ENCODE data around the gene ADGRG1. TPM values are rescaled to one million over a fixed set of nuclear protein-coding genes. Genes with fewer than 3 reads are reported as not detected.

ADGRG1 gene
- total RNA-seq, 1 donor from 2014 or later, result 67.1 TPM

DNA sequence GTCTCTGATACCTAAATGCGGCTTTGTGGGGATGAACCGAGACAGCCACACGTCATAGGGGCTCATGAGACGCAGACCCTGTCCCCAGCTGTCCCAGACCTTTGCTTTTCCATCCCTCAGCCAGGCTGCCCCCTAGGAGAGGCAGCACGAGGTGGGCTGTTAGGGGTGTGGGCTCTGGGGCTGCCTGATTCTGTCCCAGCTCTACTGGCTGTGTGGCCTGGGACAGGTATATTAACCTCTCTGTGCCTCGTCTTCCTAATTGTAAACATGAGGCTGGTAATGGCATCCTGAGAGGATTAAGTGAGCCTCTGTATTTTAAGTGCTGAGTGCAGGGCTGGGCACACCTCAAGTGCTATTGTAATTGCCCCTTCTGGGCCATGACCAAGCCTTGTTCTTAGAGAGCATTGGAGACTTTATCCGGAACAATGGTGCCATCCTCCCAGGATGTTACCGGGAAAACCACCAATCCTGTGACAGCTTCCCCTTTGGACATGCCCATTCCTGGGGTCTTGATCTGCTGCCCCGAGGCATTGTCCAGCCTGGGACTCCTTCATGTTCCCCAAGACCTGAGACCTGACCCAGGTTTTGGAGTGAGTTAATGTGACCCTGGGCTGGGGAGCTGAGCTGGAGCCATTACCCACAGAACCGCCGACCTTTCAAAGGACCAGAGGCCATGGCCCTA is 5.1 kb downstream of the ADGRG1 start:
- Mint-ChIP-seq H3K4me1 (peaks cover 31% of the 10 kb centered on the region), H3K27me3 (ENCODE audit: low read depth) (no peaks in the 10 kb centered on the region), H3K36me3 (no peaks in the 10 kb centered on the region), H3K4me3 (no peak overlapping the region), H3K27ac (no peak overlapping the region), H3K9me3 (no peaks in the 10 kb centered on the region)
- TF ChIP-seq, protein P1, sequence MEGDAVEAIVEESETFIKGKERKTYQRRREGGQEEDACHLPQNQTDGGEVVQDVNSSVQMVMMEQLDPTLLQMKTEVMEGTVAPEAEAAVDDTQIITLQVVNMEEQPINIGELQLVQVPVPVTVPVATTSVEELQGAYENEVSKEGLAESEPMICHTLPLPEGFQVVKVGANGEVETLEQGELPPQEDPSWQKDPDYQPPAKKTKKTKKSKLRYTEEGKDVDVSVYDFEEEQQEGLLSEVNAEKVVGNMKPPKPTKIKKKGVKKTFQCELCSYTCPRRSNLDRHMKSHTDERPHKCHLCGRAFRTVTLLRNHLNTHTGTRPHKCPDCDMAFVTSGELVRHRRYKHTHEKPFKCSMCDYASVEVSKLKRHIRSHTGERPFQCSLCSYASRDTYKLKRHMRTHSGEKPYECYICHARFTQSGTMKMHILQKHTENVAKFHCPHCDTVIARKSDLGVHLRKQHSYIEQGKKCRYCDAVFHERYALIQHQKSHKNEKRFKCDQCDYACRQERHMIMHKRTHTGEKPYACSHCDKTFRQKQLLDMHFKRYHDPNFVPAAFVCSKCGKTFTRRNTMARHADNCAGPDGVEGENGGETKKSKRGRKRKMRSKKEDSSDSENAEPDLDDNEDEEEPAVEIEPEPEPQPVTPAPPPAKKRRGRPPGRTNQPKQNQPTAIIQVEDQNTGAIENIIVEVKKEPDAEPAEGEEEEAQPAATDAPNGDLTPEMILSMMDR (IDR thresholded peaks at IDR 0.05; ENCODE audit: unreplicated experiment), result no peak
- no peak for DNase-seq (ENCODE audit: low spot score in 2 of 2, unreplicated experiment in 2 of 2)

GRCh38 chr16:57634171-57634570 is 5.7 kb downstream of the ADGRG1 start:
- Mint-ChIP-seq H3K27me3 (ENCODE audit: low read depth) (no peaks in the 10 kb centered on the region), H3K27ac (no peak overlapping the region), H3K4me1 (peaks cover 26% of the 10 kb centered on the region), H3K36me3 (no peaks in the 10 kb centered on the region), H3K9me3 (no peaks in the 10 kb centered on the region), H3K4me3 (no peak overlapping the region)
- TF ChIP-seq, protein P1 (IDR thresholded peaks at IDR 0.05; ENCODE audit: unreplicated experiment), result no peak
- DNase-seq (ENCODE audit: low spot score in 2 of 2, unreplicated experiment in 2 of 2), result no peak

DNA sequence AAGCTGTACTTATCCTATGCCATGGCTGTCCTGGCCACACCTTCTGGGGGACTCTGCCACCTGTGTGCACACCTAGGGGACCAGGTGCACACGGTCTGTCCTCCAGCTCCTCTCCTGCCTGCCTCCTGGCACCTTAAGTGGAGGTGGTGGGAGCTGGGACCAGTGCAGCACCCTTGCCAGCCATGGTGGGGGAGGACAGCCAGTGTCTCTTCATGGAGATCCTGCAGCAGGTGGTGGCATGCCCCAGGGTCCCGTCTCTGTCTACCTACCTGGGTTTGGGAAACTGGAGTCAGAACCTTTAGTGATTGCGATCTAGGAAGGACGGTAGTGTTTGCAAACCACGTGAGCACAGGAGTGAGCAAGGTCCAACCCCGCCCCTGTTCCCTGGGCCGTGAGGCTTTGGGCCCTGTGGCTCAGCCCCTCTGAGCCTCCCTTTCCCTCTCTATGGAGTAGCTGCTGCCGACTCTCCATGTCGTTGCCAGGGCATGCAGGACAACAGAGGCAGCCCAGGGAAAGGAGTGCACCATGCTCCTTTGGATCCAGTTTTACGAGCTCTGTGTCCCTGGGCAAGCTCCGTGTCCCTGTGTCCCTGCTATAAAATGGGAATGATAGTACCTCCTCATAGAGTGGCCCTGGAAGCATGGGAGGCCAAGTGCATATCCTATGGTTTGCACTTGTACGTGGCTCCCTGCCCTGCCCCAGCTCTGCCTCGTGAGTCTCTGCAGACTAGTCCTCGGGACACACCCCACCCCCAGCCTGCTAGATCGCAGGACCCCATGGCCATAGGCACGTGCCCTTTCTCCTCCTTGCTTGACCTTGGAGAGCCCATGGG is 7.1 kb downstream of the ADGRG1 start:
- Mint-ChIP-seq H3K27me3 (ENCODE audit: low read depth) (no peaks in the 10 kb centered on the region), H3K9me3 (no peaks in the 10 kb centered on the region), H3K4me1 (peaks cover 25% of the 10 kb centered on the region), H3K4me3 (no peak overlapping the region), H3K36me3 (no peaks in the 10 kb centered on the region), H3K27ac (no peak overlapping the region)
- no peak for DNase-seq (ENCODE audit: low spot score in 2 of 2, unreplicated experiment in 2 of 2)
- TF ChIP-seq, protein P1 (IDR thresholded peaks at IDR 0.05; ENCODE audit: unreplicated experiment), result no peak

GRCh38 chr16:57636184-57636583 is 7.8 kb downstream of the ADGRG1 start:
- DNase-seq (ENCODE audit: low spot score in 2 of 2, unreplicated experiment in 2 of 2), result no peak
- Mint-ChIP-seq H3K36me3 (no peaks in the 10 kb centered on the region), H3K27me3 (ENCODE audit: low read depth) (no peaks in the 10 kb centered on the region), H3K4me3 (no peak overlapping the region), H3K9me3 (no peaks in the 10 kb centered on the region), H3K4me1 (peaks cover 22% of the 10 kb centered on the region), H3K27ac (no peak overlapping the region)
- TF ChIP-seq, protein P1 (IDR thresholded peaks at IDR 0.05; ENCODE audit: unreplicated experiment), result no peak

- Mint-ChIP-seq H3K27me3 (ENCODE audit: low read depth) (no peaks in the 10 kb centered on the region), H3K27ac (peak overlapping the region; percentile 43), H3K4me1 (peaks cover 22% of the 10 kb centered on the region), H3K36me3 (no peaks in the 10 kb centered on the region), H3K9me3 (no peaks in the 10 kb centered on the region), H3K4me3 (no peak overlapping the region)
- no peak for DNase-seq (ENCODE audit: low spot score in 2 of 2, unreplicated experiment in 2 of 2)
- TF ChIP-seq, protein P1 (IDR thresholded peaks at IDR 0.05; ENCODE audit: unreplicated experiment), result no peak
Measured at GRCh38 chr16:57637020-57637419, 8.6 kb downstream of the ADGRG1 start.
